Type B pancreatic cell (in vitro differentiated cells): ENCODE results near the gene COL4A1. TPM values are rescaled to one million over a fixed set of nuclear protein-coding genes. Genes with fewer than 3 reads are reported as not detected.

ENCODE experiments used
- DNase-seq: peaks from one replicate; pipeline ENCODE4 v3.0.0; 2021; ENCODE audit warnings: mixed read lengths; ENCODE audit not compliant: unreplicated experiment; ENCODE audit errors: extremely low spot score
- H3K27ac Mint-ChIP-seq: 2 replicates; pipeline ENCODE4 v1.8.0; 2021; ENCODE audit warnings: mild to moderate bottlenecking, mixed read lengths
- H3K27me3 Mint-ChIP-seq: 2 replicates; pipeline ENCODE4 v1.8.0; 2021; ENCODE audit warnings: mixed read lengths
- H3K36me3 Mint-ChIP-seq: 2 replicates; pipeline ENCODE4 v1.8.0; 2021; ENCODE audit warnings: mixed read lengths
- H3K4me1 Mint-ChIP-seq: one replicate; pipeline ENCODE4 v1.8.0; 2021; ENCODE audit warnings: mixed read lengths; ENCODE audit not compliant: unreplicated experiment
- H3K4me3 Mint-ChIP-seq: 2 replicates; pipeline ENCODE4 v1.8.0; 2021; ENCODE audit warnings: mild to moderate bottlenecking, mixed read lengths
- H3K9me3 Mint-ChIP-seq: 2 replicates; pipeline ENCODE4 v1.8.0; 2021; ENCODE audit warnings: mixed read lengths
- total RNA-seq: library from RNA; stranded (reverse); gene quantifications from 2 replicates; pipeline ENCODE4 v1.2.1, GENCODE V29; 2021; ENCODE audit warnings: low replicate concordance
- TF ChIP-seq, protein P1 (sequence below): fragments of 200-600 bp; sonication (generic); conservative IDR thresholded peaks from 2 replicates; pipeline ENCODE4 v1.5.0; 2021; ENCODE audit warnings: antibody characterized with exemption, mild to moderate bottlenecking

The COL4A1 gene
- total RNA-seq, 1 donor from 2014 or later, result 83.6 TPM

- H3K36me3 Mint-ChIP-seq, result peaks cover 12% of the 10 kb centered on the region
- no peaks in the 10 kb centered on the region for H3K27me3 Mint-ChIP-seq
- peaks cover 4% of the 10 kb centered on the region for H3K9me3 Mint-ChIP-seq
- TF ChIP-seq, protein P1, sequence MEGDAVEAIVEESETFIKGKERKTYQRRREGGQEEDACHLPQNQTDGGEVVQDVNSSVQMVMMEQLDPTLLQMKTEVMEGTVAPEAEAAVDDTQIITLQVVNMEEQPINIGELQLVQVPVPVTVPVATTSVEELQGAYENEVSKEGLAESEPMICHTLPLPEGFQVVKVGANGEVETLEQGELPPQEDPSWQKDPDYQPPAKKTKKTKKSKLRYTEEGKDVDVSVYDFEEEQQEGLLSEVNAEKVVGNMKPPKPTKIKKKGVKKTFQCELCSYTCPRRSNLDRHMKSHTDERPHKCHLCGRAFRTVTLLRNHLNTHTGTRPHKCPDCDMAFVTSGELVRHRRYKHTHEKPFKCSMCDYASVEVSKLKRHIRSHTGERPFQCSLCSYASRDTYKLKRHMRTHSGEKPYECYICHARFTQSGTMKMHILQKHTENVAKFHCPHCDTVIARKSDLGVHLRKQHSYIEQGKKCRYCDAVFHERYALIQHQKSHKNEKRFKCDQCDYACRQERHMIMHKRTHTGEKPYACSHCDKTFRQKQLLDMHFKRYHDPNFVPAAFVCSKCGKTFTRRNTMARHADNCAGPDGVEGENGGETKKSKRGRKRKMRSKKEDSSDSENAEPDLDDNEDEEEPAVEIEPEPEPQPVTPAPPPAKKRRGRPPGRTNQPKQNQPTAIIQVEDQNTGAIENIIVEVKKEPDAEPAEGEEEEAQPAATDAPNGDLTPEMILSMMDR, result no peak
- peaks cover 5% of the 10 kb centered on the region for H3K4me1 Mint-ChIP-seq
- no peak for DNase-seq
- no peak overlapping the region for H3K4me3 Mint-ChIP-seq
- no peak overlapping the region for H3K27ac Mint-ChIP-seq
Measured at GRCh38 chr13:110348309-110349105, 41.5 kb upstream of the COL4A1 start.

DNA sequence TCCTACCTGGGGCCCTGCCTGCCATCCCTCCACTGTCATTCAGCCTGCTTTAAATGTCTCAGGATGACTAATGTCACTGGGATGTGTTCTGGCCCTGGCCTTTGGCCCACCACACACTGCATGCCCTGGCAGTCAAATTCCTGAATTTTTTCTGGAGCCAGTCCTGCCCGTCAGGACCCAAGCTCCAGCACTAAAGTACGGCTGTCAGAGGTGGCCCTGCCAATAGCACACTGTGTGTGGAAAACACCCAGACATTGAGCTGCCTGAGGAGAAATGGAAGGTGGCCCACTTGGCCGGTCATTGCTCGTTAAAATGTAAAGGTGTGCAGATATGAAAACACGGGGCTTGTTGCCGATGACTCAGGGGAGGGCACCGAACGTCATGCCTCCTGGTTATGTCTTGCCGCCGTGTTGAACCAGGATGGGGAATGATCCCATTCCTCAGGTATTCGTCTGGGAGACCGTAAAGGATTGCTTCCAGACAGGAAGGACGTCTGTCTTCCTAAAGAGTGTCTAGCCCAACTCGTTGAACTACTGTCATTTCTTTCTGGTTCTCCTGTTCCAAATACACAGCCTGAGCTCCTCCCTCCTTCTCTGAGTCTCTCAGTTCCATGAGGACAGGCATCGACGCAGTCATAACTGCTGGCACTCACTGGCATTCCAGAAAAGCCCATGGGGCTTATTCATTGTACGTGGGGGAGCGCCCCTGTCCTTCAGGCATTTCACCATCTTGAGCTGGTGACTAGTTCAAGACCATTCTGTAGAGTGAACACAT lies 40.8 kb upstream of the COL4A1 start:
- TF ChIP-seq, protein P1, result no peak
- H3K27me3 Mint-ChIP-seq, result no peaks in the 10 kb centered on the region
- peaks cover 5% of the 10 kb centered on the region for H3K4me1 Mint-ChIP-seq
- peaks cover 12% of the 10 kb centered on the region for H3K36me3 Mint-ChIP-seq
- no peak overlapping the region for H3K27ac Mint-ChIP-seq
- no peak for DNase-seq
- H3K9me3 Mint-ChIP-seq, result peaks cover 4% of the 10 kb centered on the region
- no peak overlapping the region for H3K4me3 Mint-ChIP-seq

GRCh38 chr13:110347088-110347487 lies 40.1 kb upstream of the COL4A1 start:
- no peaks in the 10 kb centered on the region for H3K27me3 Mint-ChIP-seq
- H3K4me3 Mint-ChIP-seq, result no peak overlapping the region
- peaks cover 4% of the 10 kb centered on the region for H3K9me3 Mint-ChIP-seq
- DNase-seq, result no peak
- TF ChIP-seq, protein P1, result no peak
- H3K36me3 Mint-ChIP-seq, result peaks cover 12% of the 10 kb centered on the region
- H3K27ac Mint-ChIP-seq, result no peak overlapping the region
- peaks cover 5% of the 10 kb centered on the region for H3K4me1 Mint-ChIP-seq

GRCh38 chr13:110346661-110347067 lies 39.7 kb upstream of the COL4A1 start:
- TF ChIP-seq, protein P1, result no peak
- Mint-ChIP-seq H3K9me3 (peaks cover 7% of the 10 kb centered on the region), H3K27ac (no peak overlapping the region), H3K4me3 (no peak overlapping the region), H3K36me3 (peaks cover 12% of the 10 kb centered on the region), H3K4me1 (peaks cover 9% of the 10 kb centered on the region), H3K27me3 (no peaks in the 10 kb centered on the region)
- no peak for DNase-seq

GRCh38 chr13:110345701-110346100 lies 38.7 kb upstream of the COL4A1 start:
- H3K27me3 Mint-ChIP-seq, result no peaks in the 10 kb centered on the region
- peaks cover 12% of the 10 kb centered on the region for H3K36me3 Mint-ChIP-seq
- H3K4me1 Mint-ChIP-seq, result peaks cover 13% of the 10 kb centered on the region
- no peak for DNase-seq
- TF ChIP-seq, protein P1, result no peak
- no peak overlapping the region for H3K27ac Mint-ChIP-seq
- H3K9me3 Mint-ChIP-seq, result peaks cover 10% of the 10 kb centered on the region
- no peak overlapping the region for H3K4me3 Mint-ChIP-seq
